Vagina (tissue), 2 donors: ENCODE data around the gene DNAAF5. TPM values are rescaled to one million over a fixed set of nuclear protein-coding genes. Genes with fewer than 3 reads are reported as not detected.

Experiments used
- DNase-seq, 2 donors: peaks; one replicate each; pipeline ENCODE4 v3.0.0-alpha.2; 2017; ENCODE audit errors: extremely low spot score in 2 of 2
- H3K27ac ChIP-seq: fragments of 200-600 bp; sonication (generic); one replicate; pipeline ENCODE4 v1.5.1; 2019
- H3K27me3 ChIP-seq: fragments of 200-600 bp; sonication (generic); one replicate; pipeline ENCODE4 v1.5.1; 2019
- H3K36me3 ChIP-seq, 2 donors: fragments of 200-600 bp; sonication (generic); one replicate each; pipeline ENCODE4 v1.5.1; 2017 to 2019
- H3K4me1 ChIP-seq: fragments of 200-600 bp; sonication (generic); one replicate; pipeline ENCODE4 v1.5.1; 2019
- H3K4me3 ChIP-seq, 2 donors: fragments of 200-600 bp; sonication (generic); 1 replicate in 1 of 2; 2 replicates in 1 of 2; pipeline ENCODE4 v1.5.1; 2016 to 2019
- H3K9me3 ChIP-seq: fragments of 200-600 bp; sonication (generic); one replicate; pipeline ENCODE4 v1.5.1; 2019
- POLR2A ChIP-seq, 2 donors: fragments of 450-650 bp; IDR thresholded peaks; one replicate each; pipeline ENCODE4 v1.6.1; 2017; ENCODE audit warnings: antibody characterized with exemption in 2 of 2, mild to moderate bottlenecking in 2 of 2, moderate library complexity in 2 of 2
- POLR2AphosphoS5 ChIP-seq, 2 donors: sonication (generic); formaldehyde crosslinking; IDR thresholded peaks; one replicate each; pipeline ENCODE4 v1.9.0; 2017; ENCODE audit warnings: antibody characterized with exemption in 2 of 2, mild to moderate bottlenecking in 2 of 2, low read depth in 1 of 2; ENCODE audit not compliant: insufficient read depth in 1 of 2
- intact Hi-C: fragments of 100-400 bp; cut with DNase I; formaldehyde crosslinking; loops from one replicate; pipeline ENCODE4 v1.15.1; 2023
- total RNA-seq: library from RNA; depleted of rRNA; stranded (reverse); fragments of >200 nt; gene quantifications from one replicate; pipeline ENCODE4 v1.2.3, GENCODE V29; 2016
- TF ChIP-seq, protein P1 (sequence below), 3 experiments: fragments of 450-650 bp in 2 of 3; fragments of 200-600 bp in 1 of 3; sonication (generic) in 1 of 3; IDR thresholded peaks; one replicate each; pipeline ENCODE4 v1.5.1; 2017 to 2019; ENCODE audit warnings: antibody characterized with exemption in 3 of 3, mild to moderate bottlenecking in 2 of 3, moderate library complexity in 2 of 3

Gene DNAAF5
- total RNA-seq, 1 donor from 2014 or later = 29.7 TPM

DNA sequence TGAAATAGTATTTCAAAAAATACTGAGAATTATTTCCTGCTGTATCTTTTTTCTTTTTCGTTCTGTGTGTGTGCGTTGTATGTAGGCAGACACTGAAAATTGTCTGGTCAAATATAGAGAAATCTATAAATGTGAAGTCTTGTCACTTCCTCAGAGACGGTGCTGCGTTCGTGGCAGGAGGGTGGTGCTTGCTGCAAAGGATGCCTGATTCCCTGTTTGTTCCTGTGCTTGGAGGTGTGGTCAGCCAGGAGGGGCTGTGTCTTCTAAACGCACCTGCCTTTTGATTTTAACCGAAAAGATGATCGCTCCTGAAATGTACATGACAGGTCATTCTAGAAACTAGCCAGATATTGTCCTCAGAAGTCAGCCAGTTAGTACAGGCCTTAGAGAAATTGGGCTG, 33.1 kb downstream of the DNAAF5 start:
- TF ChIP-seq POLR2AphosphoS5 (IDR thresholded peaks at IDR 0.05; ENCODE audit: insufficient read depth in 1 of 2, low read depth in 1 of 2) = no peak
- TF ChIP-seq POLR2A (IDR thresholded peaks at IDR 0.05) = no peak
- TF ChIP-seq, protein P1, sequence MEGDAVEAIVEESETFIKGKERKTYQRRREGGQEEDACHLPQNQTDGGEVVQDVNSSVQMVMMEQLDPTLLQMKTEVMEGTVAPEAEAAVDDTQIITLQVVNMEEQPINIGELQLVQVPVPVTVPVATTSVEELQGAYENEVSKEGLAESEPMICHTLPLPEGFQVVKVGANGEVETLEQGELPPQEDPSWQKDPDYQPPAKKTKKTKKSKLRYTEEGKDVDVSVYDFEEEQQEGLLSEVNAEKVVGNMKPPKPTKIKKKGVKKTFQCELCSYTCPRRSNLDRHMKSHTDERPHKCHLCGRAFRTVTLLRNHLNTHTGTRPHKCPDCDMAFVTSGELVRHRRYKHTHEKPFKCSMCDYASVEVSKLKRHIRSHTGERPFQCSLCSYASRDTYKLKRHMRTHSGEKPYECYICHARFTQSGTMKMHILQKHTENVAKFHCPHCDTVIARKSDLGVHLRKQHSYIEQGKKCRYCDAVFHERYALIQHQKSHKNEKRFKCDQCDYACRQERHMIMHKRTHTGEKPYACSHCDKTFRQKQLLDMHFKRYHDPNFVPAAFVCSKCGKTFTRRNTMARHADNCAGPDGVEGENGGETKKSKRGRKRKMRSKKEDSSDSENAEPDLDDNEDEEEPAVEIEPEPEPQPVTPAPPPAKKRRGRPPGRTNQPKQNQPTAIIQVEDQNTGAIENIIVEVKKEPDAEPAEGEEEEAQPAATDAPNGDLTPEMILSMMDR (IDR thresholded peaks at IDR 0.05) = no peak
- no peaks in the 10 kb centered on the region for H3K27me3 ChIP-seq
- no peaks in the 10 kb centered on the region for H3K9me3 ChIP-seq
- intact Hi-C loops = no loop called here
- DNase-seq = no peak
- no peak overlapping the region for H3K4me3 ChIP-seq
- no peaks in the 10 kb centered on the region for H3K4me1 ChIP-seq
- peaks cover 0 to 48% of the 10 kb centered on the region in 2 donors for H3K36me3 ChIP-seq
- H3K27ac ChIP-seq = no peak overlapping the region

DNA sequence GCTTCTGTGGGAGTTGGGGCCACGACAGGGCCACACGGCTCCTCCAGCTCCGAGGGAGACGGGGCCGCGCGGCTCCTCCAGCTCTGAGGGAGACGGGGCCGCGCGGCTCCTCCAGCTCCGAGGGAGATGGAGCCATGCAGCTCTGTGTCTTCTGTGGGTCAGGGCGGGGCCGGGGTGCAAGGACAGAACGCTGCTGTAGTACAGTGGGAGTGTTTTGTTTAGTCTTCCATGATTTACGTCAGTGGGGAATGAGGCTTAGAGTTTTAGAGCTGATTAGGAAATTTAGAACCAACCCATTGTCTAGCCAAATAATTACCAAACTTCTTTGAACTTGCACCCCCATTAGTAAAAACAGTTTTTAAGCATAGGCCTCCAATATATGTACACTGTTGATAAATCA, 33.5 kb downstream of the DNAAF5 start:
- Histone ChIP-seq H3K27ac (no peak overlapping the region), H3K9me3 (no peaks in the 10 kb centered on the region), H3K27me3 (no peaks in the 10 kb centered on the region), H3K36me3 (peaks cover 0 to 48% of the 10 kb centered on the region in 2 donors), H3K4me3 (no peak overlapping the region), H3K4me1 (no peaks in the 10 kb centered on the region)
- intact Hi-C loops = no loop called here
- TF ChIP-seq POLR2A (IDR thresholded peaks at IDR 0.05) (no peak), POLR2AphosphoS5 (IDR thresholded peaks at IDR 0.05; ENCODE audit: insufficient read depth in 1 of 2, low read depth in 1 of 2) (no peak)
- no peak for DNase-seq

DNA sequence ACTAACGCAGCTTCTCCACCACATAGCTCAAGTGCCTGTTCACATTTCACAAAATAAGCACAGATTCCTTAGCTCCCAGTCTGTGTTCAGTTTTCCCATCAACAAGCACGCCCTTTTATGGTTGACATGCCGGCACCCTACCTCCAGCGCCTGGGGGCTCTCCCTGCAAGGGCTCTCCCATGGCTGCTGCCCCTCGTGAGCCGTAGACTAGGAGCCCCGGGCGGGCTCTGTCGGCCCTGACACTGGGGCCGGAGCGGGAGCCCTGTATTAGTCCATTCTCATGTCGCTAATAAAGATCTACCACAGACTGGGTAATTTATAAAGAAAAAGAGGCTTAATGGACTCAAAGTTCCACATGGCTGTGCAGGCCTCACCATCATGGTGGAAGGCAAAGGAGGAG, 34.6 kb downstream of the DNAAF5 start:
- intact Hi-C loops = no loop called here
- TF ChIP-seq POLR2A (IDR thresholded peaks at IDR 0.05) (no peak), POLR2AphosphoS5 (IDR thresholded peaks at IDR 0.05; ENCODE audit: insufficient read depth in 1 of 2, low read depth in 1 of 2) (no peak)
- TF ChIP-seq, protein P1 (IDR thresholded peaks at IDR 0.05) = no peak
- Histone ChIP-seq H3K27me3 (no peaks in the 10 kb centered on the region), H3K36me3 (peaks cover 0 to 43% of the 10 kb centered on the region in 2 donors), H3K9me3 (no peaks in the 10 kb centered on the region), H3K27ac (no peak overlapping the region), H3K4me1 (no peaks in the 10 kb centered on the region), H3K4me3 (no peak overlapping the region)
- no peak for DNase-seq

DNA sequence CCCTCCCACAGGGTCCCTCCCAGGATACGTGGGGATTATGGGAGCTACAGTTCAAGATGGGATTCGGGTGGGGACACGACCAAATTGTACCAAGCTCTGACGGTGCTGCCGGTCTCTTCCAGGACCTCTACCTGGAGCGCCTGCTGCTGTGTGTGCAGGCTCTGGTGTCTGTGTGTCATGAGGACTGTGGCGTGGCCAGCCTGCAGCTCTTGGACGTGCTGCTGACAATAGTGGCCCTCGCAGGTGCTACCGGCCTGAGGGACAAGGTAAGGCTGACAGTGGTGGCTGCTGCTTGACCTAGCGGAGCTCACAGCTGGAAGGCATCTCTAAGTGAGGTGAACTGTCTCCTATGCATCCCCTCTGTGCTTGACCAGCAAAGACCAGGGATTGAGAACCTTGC, 35.1 kb downstream of the DNAAF5 start:
- H3K36me3 ChIP-seq = peaks cover 0 to 43% of the 10 kb centered on the region in 2 donors
- H3K9me3 ChIP-seq = no peaks in the 10 kb centered on the region
- TF ChIP-seq POLR2A (IDR thresholded peaks at IDR 0.05) (no peak), POLR2AphosphoS5 (IDR thresholded peaks at IDR 0.05; ENCODE audit: insufficient read depth in 1 of 2, low read depth in 1 of 2) (no peak)
- TF ChIP-seq, protein P1 (IDR thresholded peaks at IDR 0.05) = no peak
- H3K27me3 ChIP-seq = no peaks in the 10 kb centered on the region
- intact Hi-C loops = no loop called here
- H3K27ac ChIP-seq = no peak overlapping the region
- no peaks in the 10 kb centered on the region for H3K4me1 ChIP-seq
- DNase-seq = no peak
- no peak overlapping the region for H3K4me3 ChIP-seq

DNA sequence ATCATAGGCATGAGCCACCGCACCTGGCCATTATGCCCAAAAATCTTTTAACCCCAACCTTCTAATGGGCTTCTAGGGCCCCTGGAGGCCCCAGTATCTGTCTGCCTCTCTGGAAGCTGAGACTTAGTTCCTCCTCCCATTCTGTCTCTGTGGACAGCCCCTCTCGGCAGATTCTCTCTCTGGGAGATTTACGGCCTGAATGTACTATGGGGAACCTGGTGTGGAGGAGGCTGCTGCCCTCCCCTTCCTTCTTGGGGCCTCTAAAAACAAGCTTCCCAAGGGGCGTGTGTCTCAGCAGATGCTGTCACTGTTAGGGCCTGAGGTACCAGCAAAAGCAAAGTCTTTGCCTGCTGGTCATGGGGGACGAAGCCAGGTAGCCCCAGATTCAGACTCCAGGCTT, 36.4 kb downstream of the DNAAF5 start:
- intact Hi-C loops = no loop called here
- TF ChIP-seq, protein P1 (IDR thresholded peaks at IDR 0.05) = no peak
- TF ChIP-seq POLR2AphosphoS5 (IDR thresholded peaks at IDR 0.05; ENCODE audit: insufficient read depth in 1 of 2, low read depth in 1 of 2) (no peak), POLR2A (IDR thresholded peaks at IDR 0.05) (no peak)
- H3K27me3 ChIP-seq = no peaks in the 10 kb centered on the region

More for the DNA sequence above, 36.4 kb downstream of the DNAAF5 start:
- Histone ChIP-seq H3K36me3 (peaks cover 0 to 33% of the 10 kb centered on the region in 2 donors), H3K4me3 (no peak overlapping the region), H3K9me3 (no peaks in the 10 kb centered on the region), H3K4me1 (no peaks in the 10 kb centered on the region), H3K27ac (no peak overlapping the region)
- DNase-seq = no peak
